HCT116 (cell line): ENCODE results near the gene DRD4. TPM values are rescaled to one million over a fixed set of nuclear protein-coding genes. Genes with fewer than 3 reads are reported as not detected.

ENCODE experiments used
- ATAC-seq: fragments of 200-7000 bp; cut with Tn5 transposase; 2 replicates; pipeline ENCODE4 v1.9.1; 2020; ENCODE audit warnings: mild to moderate bottlenecking, moderate library complexity
- BruUV-seq: library from RNA; stranded (reverse); fragments of 400-500 nt; replicated peaks from 2 replicates; lab custom pipeline; 2021; lab: Mats Ljungman, UMichigan
- CTCF ChIA-PET: fragments of 300-600 bp; sonication (Branson Sonifier 250); formaldehyde crosslinking; loops from one replicate; lab custom pipeline; 2021; ENCODE audit warnings: antibody characterized with exemption; lab: Charles Lee
- POLR2A ChIA-PET: fragments of 300-600, 350-600 bp; sonication (Branson Sonifier 250); formaldehyde crosslinking; loops from one replicate; lab custom pipeline; 2021; ENCODE audit warnings: antibody characterized with exemption; lab: Charles Lee
- RAD21 ChIA-PET, 2 experiments: fragments of 300-600 bp; sonication (Branson Sonifier 250); formaldehyde crosslinking; loops; one replicate each; lab custom pipeline; 2023; ENCODE audit warnings: low total read pairs in 2 of 2; ENCODE audit not compliant: uncharacterized antibody in 2 of 2, unreplicated experiment in 2 of 2, low non-redundant PET in 1 of 2; lab: Charles Lee
- DNase-seq: peaks from one replicate; pipeline ENCODE4 v3.0.0-alpha.2; 2010; ENCODE audit warnings: low read depth, low spot score
- H2AFZ ChIP-seq: fragments of 200-600 bp; shearing (Covaris generic), sonication (generic); 2 replicates; pipeline ENCODE4 v1.6.1; 2017; ENCODE audit warnings: low read depth, mixed run types, mixed read lengths, antibody characterized with exemption, low read length; ENCODE audit not compliant: poor library complexity, severe bottlenecking
- H3K27ac ChIP-seq: 2 replicates; pipeline ENCODE4 v1.5.1; 2012; ENCODE audit warnings: low read depth, low read length
- H3K27me3 ChIP-seq: fragments of 200-600 bp; sonication (generic); 2 replicates; pipeline ENCODE4 v1.6.1; 2016; ENCODE audit warnings: mixed run types, low read length, mixed read lengths; ENCODE audit not compliant: insufficient read depth
- H3K36me3 ChIP-seq, 2 experiments: fragments of 200-500 bp in 1 of 2; fragments of 200-600 bp in 1 of 2; sonication (Bioruptor generic) in 1 of 2; sonication (generic) in 1 of 2; 2 replicates each; pipeline versions ENCODE4 v1.5.1 to v1.6.1; 2014 to 2016; ENCODE audit warnings: low read length in 2 of 2, inconsistent platforms in 1 of 2, mixed read lengths in 1 of 2, mixed run types in 1 of 2; ENCODE audit not compliant: insufficient read depth in 2 of 2, control insufficient read depth in 1 of 2
- H3K4me1 ChIP-seq, 2 experiments: fragments of 200-600 bp in 1 of 2; sonication (generic) in 1 of 2; 2 replicates each; pipeline versions ENCODE4 v1.5.1 to v1.6.1; 2012 to 2017; ENCODE audit warnings: low read length in 2 of 2, inconsistent platforms in 1 of 2, mild to moderate bottlenecking in 1 of 2, mixed read lengths in 1 of 2, mixed run types in 1 of 2, moderate library complexity in 1 of 2; ENCODE audit not compliant: insufficient read depth in 2 of 2, control insufficient read depth in 1 of 2
- H3K4me2 ChIP-seq: fragments of 200-600 bp; sonication (generic); 2 replicates; pipeline ENCODE4 v1.6.1; 2017; ENCODE audit warnings: mixed run types, low read length, mixed read lengths
- H3K4me3 ChIP-seq, 2 experiments: fragments of 200-600 bp in 1 of 2; sonication (generic) in 1 of 2; replicated peaks in 1 of 2; 2 replicates each; pipeline ENCODE4 v1.5.1; 2011 to 2016; ENCODE audit warnings: low read length in 2 of 2, control low read depth in 1 of 2, low read depth in 1 of 2, mild to moderate bottlenecking in 1 of 2, mixed read lengths in 1 of 2, mixed run types in 1 of 2
- H3K79me2 ChIP-seq: fragments of 200-600 bp; sonication (generic); 2 replicates; pipeline ENCODE4 v1.6.1; 2017; ENCODE audit warnings: mild to moderate bottlenecking, mixed run types, low read length, moderate library complexity, mixed read lengths; ENCODE audit not compliant: insufficient read depth
- H3K9ac ChIP-seq: fragments of 200-600 bp; sonication (generic); 2 replicates; pipeline ENCODE4 v1.6.1; 2016; ENCODE audit warnings: low read length, mixed read lengths
- H3K9me2 ChIP-seq: fragments of 200-600 bp; sonication (generic), shearing (Covaris generic); 2 replicates; pipeline ENCODE4 v1.6.1; 2017; ENCODE audit warnings: mixed run types, mild to moderate bottlenecking, moderate library complexity; ENCODE audit not compliant: insufficient read depth
- H3K9me3 ChIP-seq, 2 experiments: fragments of 200-500 bp in 1 of 2; fragments of 200-600 bp in 1 of 2; sonication (Bioruptor generic) in 1 of 2; sonication (generic) in 1 of 2; 2 replicates each; pipeline ENCODE4 v1.6.1; 2014 to 2017; ENCODE audit warnings: low read length in 2 of 2, mixed read lengths in 2 of 2, inconsistent platforms in 1 of 2, low read depth in 1 of 2, mild to moderate bottlenecking in 1 of 2, mixed run types in 1 of 2, moderate library complexity in 1 of 2; ENCODE audit not compliant: control insufficient read depth in 1 of 2, insufficient read depth in 1 of 2
- H4K20me1 ChIP-seq: fragments of 200-600 bp; sonication (generic), shearing (Covaris generic); 2 replicates; pipeline ENCODE4 v1.6.1; 2017; ENCODE audit warnings: mixed run types, mild to moderate bottlenecking, moderate library complexity; ENCODE audit not compliant: insufficient read depth
- CEBPB ChIP-seq: IDR thresholded peaks from 2 replicates; pipeline ENCODE4 v1.6.1; 2012; ENCODE audit warnings: low read depth
- CTCF ChIP-seq, 3 experiments: fragments of 200-600 bp in 1 of 3; sonication (generic) in 1 of 3; IDR thresholded peaks in 2 of 3; conservative IDR thresholded peaks in 1 of 3; 2 replicates each; pipeline ENCODE4 v1.5.1; 2012 to 2017; ENCODE audit warnings: low read depth in 2 of 3, low read length in 2 of 3, antibody characterized with exemption in 1 of 3, borderline replicate concordance in 1 of 3, control low read depth in 1 of 3, mild to moderate bottlenecking in 1 of 3, mixed read lengths in 1 of 3, mixed run types in 1 of 3, moderate library complexity in 1 of 3; ENCODE audit not compliant: insufficient read depth in 1 of 3
- ELF1 ChIP-seq: IDR thresholded peaks from 2 replicates; pipeline ENCODE4 v1.6.1; 2012; ENCODE audit warnings: low read depth, borderline replicate concordance
- EZH2 ChIP-seq: fragments of 200-600 bp; sonication (generic); IDR thresholded peaks from 2 replicates; pipeline ENCODE4 v1.6.1; 2017; ENCODE audit warnings: antibody characterized with exemption, mixed run types
- EZH2phosphoT487 ChIP-seq: fragments of 200-600 bp; IDR thresholded peaks from 2 replicates; pipeline ENCODE4 v1.6.1; 2018; ENCODE audit warnings: antibody characterized with exemption, borderline replicate concordance
- FOSL1 ChIP-seq: IDR thresholded peaks from 2 replicates; pipeline ENCODE4 v1.6.1; 2012; ENCODE audit warnings: low read depth
- JUND ChIP-seq: IDR thresholded peaks from 2 replicates; pipeline ENCODE4 v1.6.1; 2012
- MAX ChIP-seq: IDR thresholded peaks from 2 replicates; pipeline ENCODE4 v1.6.1; 2012
- POLR2A ChIP-seq: IDR thresholded peaks from 2 replicates; pipeline ENCODE4 v1.7.0; 2011; ENCODE audit warnings: borderline replicate concordance; ENCODE audit not compliant: insufficient read depth, insufficient read length; ENCODE audit errors: extremely low read depth
- POLR2AphosphoS5 ChIP-seq: IDR thresholded peaks from 2 replicates; pipeline ENCODE4 v1.6.1; 2011; ENCODE audit warnings: mild to moderate bottlenecking, low read depth, low read length, moderate library complexity
- RAD21 ChIP-seq: IDR thresholded peaks from 2 replicates; pipeline ENCODE4 v1.6.1; 2012; ENCODE audit warnings: low read depth, mild to moderate bottlenecking
- REST ChIP-seq: IDR thresholded peaks from 2 replicates; pipeline ENCODE4 v1.6.1; 2012; ENCODE audit warnings: low read depth
- SIN3A ChIP-seq: IDR thresholded peaks from 2 replicates; pipeline ENCODE4 v1.6.1; 2012; ENCODE audit warnings: low read depth
- SP1 ChIP-seq: IDR thresholded peaks from 2 replicates; pipeline ENCODE4 v1.6.1; 2012; ENCODE audit warnings: low read depth
- SRF ChIP-seq: IDR thresholded peaks from 2 replicates; pipeline ENCODE4 v1.6.1; 2012; ENCODE audit warnings: low read depth
- TCF7L2 ChIP-seq: IDR thresholded peaks from 2 replicates; pipeline ENCODE4 v1.7.0; 2011; ENCODE audit warnings: borderline replicate concordance, inconsistent platforms; ENCODE audit not compliant: insufficient read depth, insufficient read length; ENCODE audit errors: extremely low read depth
- ZBTB33 ChIP-seq: IDR thresholded peaks from 2 replicates; pipeline ENCODE4 v1.6.1; 2011; ENCODE audit warnings: mild to moderate bottlenecking, low read length, moderate library complexity; ENCODE audit not compliant: insufficient replicate concordance; ENCODE audit errors: extremely low read depth
- ZFX ChIP-seq: fragments of 450-650 bp; IDR thresholded peaks from 2 replicates; pipeline ENCODE4 v1.6.1; 2017
- ZNF274 ChIP-seq: fragments of 200-500 bp; sonication (Bioruptor generic); IDR thresholded peaks from 2 replicates; pipeline ENCODE4 v1.6.1; 2014; ENCODE audit warnings: mild to moderate bottlenecking, low read depth, low read length, inconsistent platforms
- intact Hi-C: fragments of 100-400 bp; cut with micrococcal nuclease; formaldehyde crosslinking; loops from 2 replicates; pipeline ENCODE4 v1.10.0; 2022
- total RNA-seq: library from RNA; stranded (reverse); gene quantifications from one replicate; pipeline ENCODE4 v1.2.1, GENCODE V29; 2021; ENCODE audit not compliant: unreplicated experiment

DRD4 gene
- total RNA-seq, 1 experiment from 2014 or later = 2.4 TPM

- H3K4me3 ChIP-seq = no peak overlapping the region
- no peak overlapping the region for H3K27ac ChIP-seq
- ChIA-PET RAD21 (no interaction called here), CTCF (no interaction called here)
- no peaks in the 10 kb centered on the region for H3K27me3 ChIP-seq
- H2AFZ ChIP-seq = no peak overlapping the region
- no peak overlapping the region for H3K9ac ChIP-seq
- ATAC-seq (no peak), DNase-seq (no peak)
- intact Hi-C loops = no loop called here
- no peaks in the 10 kb centered on the region for H3K9me2 ChIP-seq
- no peaks in the 10 kb centered on the region for H4K20me1 ChIP-seq
- TF ChIP-seq ELF1 (no peak), EZH2phosphoT487 (no peak), TCF7L2 (no peak), SRF (no peak), JUND (no peak), POLR2A (no peak), SP1 (no peak), ZBTB33 (no peak), RAD21 (no peak), ZFX (no peak), FOSL1 (no peak), ZNF274 (no peak), REST (no peak), EZH2 (no peak), CEBPB (no peak), CTCF (IDR thresholded peaks at IDR 0.05 in 2 of 3, conservative IDR thresholded peaks at IDR 0.05 in 1 of 3; ENCODE audit: borderline replicate concordance in 1 of 3, insufficient read depth in 1 of 3, low read depth in 2 of 3, low read length in 2 of 3) (no peak), MAX (no peak), SIN3A (no peak), POLR2AphosphoS5 (no peak)
- TF ChIP-seq, all 23 proteins: peak for 0
- Histone ChIP-seq H3K79me2 (peaks cover 81% of the 10 kb centered on the region), H3K4me2 (no peak overlapping the region), H3K36me3 (peaks cover 60 to 64% of the 10 kb centered on the region in 2 experiments), H3K9me3 (no peaks in the 10 kb centered on the region), H3K4me1 (peaks cover 0 to 8% of the 10 kb centered on the region in 2 experiments; a peak in 2 of 4 replicates)
- POLR2A ChIA-PET = no interaction called here
- BruUV-seq = no TSS peak
Measured at GRCh38 chr11:598005-598680, 38.9 kb upstream of the DRD4 start.
